Osteoblast (primary cell): ENCODE results near the gene TBC1D5. TPM values are rescaled to one million over a fixed set of nuclear protein-coding genes. Genes with fewer than 3 reads are reported as not detected.

Source experiments
- DNase-seq: peaks from one replicate; pipeline ENCODE4 v3.0.0; 2011; ENCODE audit warnings: low spot score, mixed read lengths; ENCODE audit not compliant: insufficient read length; ENCODE audit errors: missing footprints
- H2AFZ ChIP-seq: 2 replicates; pipeline ENCODE4 v1.6.0; 2011; ENCODE audit warnings: mild to moderate bottlenecking, low read length
- H3K27ac ChIP-seq: 2 replicates; pipeline ENCODE4 v1.5.1; 2011; ENCODE audit warnings: mild to moderate bottlenecking, low read depth, low read length, moderate library complexity
- H3K27me3 ChIP-seq: 2 replicates; pipeline ENCODE4 v1.6.0; 2012; ENCODE audit warnings: mild to moderate bottlenecking, control low read depth, inconsistent platforms, low read length, moderate library complexity; ENCODE audit not compliant: insufficient read depth
- H3K36me3 ChIP-seq: 2 replicates; pipeline ENCODE4 v1.5.1; 2011; ENCODE audit warnings: mild to moderate bottlenecking, low read length, control low read depth, moderate library complexity; ENCODE audit not compliant: insufficient read depth
- H3K4me1 ChIP-seq: 2 replicates; pipeline ENCODE4 v1.5.1; 2011; ENCODE audit warnings: mild to moderate bottlenecking, low read length, control low read depth, moderate library complexity; ENCODE audit not compliant: insufficient read depth
- H3K4me2 ChIP-seq: 2 replicates; pipeline ENCODE4 v1.6.0; 2011; ENCODE audit warnings: mild to moderate bottlenecking, low read length; ENCODE audit not compliant: insufficient read depth
- H3K4me3 ChIP-seq: fragments of 200-600 bp; sonication (generic); 3 replicates; pipeline ENCODE4 v1.5.1; 2012; ENCODE audit warnings: mild to moderate bottlenecking, low read length, inconsistent platforms; ENCODE audit not compliant: insufficient read depth
- H3K79me2 ChIP-seq: 2 replicates; pipeline ENCODE4 v1.6.0; 2012; ENCODE audit warnings: mild to moderate bottlenecking, low read length, control low read depth, inconsistent platforms; ENCODE audit not compliant: insufficient read depth
- H3K9me3 ChIP-seq: 2 replicates; pipeline ENCODE4 v1.5.1; 2011; ENCODE audit warnings: low read depth, low read length, control low read depth
- H4K20me1 ChIP-seq: 2 replicates; pipeline ENCODE4 v1.6.0; 2012; ENCODE audit warnings: mild to moderate bottlenecking, low read length, control low read depth; ENCODE audit not compliant: insufficient read depth
- total RNA-seq: library from RNA; depleted of rRNA; stranded (reverse); fragments of >200 nt; gene quantifications from 2 replicates; pipeline ENCODE4 v1.2.3, GENCODE V29; 2012
- TF ChIP-seq, protein P1 (sequence below): IDR thresholded peaks from 2 replicates; pipeline ENCODE4 v1.5.1; 2011; ENCODE audit warnings: mild to moderate bottlenecking, low read depth, low read length, moderate library complexity; ENCODE audit errors: extremely low read depth

Gene TBC1D5
- total RNA-seq, 1 donor, result 117 TPM

DNA sequence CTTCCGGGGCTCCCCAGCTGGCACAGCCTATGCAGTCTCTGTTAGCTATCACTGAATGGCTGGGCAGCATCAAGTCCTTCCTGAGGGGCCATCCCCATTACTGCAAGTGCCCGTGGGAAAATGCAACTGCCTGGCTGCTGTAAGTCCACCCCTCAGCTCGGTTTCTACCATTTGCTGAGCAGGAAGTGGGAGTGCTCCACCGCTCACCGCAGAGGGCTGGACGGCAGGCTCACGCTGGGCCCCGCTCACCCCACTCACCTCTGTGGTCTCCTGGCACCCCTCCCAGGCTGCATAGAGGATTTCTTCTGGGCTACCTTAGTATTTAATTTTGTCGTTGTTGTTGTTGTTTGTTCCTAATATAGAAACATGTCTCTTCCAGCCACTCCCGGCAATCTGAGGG, 587.5 kb downstream of the TBC1D5 start:
- Histone ChIP-seq H4K20me1 (no peaks in the 10 kb centered on the region), H3K4me2 (no peak overlapping the region), H3K27ac (no peak overlapping the region), H3K27me3 (no peaks in the 10 kb centered on the region), H3K9me3 (no peaks in the 10 kb centered on the region), H3K4me1 (peaks cover 13% of the 10 kb centered on the region), H3K36me3 (peaks cover 9% of the 10 kb centered on the region), H3K4me3 (no peak overlapping the region), H2AFZ (no peak overlapping the region), H3K79me2 (no peaks in the 10 kb centered on the region)
- TF ChIP-seq, protein P1, sequence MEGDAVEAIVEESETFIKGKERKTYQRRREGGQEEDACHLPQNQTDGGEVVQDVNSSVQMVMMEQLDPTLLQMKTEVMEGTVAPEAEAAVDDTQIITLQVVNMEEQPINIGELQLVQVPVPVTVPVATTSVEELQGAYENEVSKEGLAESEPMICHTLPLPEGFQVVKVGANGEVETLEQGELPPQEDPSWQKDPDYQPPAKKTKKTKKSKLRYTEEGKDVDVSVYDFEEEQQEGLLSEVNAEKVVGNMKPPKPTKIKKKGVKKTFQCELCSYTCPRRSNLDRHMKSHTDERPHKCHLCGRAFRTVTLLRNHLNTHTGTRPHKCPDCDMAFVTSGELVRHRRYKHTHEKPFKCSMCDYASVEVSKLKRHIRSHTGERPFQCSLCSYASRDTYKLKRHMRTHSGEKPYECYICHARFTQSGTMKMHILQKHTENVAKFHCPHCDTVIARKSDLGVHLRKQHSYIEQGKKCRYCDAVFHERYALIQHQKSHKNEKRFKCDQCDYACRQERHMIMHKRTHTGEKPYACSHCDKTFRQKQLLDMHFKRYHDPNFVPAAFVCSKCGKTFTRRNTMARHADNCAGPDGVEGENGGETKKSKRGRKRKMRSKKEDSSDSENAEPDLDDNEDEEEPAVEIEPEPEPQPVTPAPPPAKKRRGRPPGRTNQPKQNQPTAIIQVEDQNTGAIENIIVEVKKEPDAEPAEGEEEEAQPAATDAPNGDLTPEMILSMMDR, result no peak
- DNase-seq, result no peak

DNA sequence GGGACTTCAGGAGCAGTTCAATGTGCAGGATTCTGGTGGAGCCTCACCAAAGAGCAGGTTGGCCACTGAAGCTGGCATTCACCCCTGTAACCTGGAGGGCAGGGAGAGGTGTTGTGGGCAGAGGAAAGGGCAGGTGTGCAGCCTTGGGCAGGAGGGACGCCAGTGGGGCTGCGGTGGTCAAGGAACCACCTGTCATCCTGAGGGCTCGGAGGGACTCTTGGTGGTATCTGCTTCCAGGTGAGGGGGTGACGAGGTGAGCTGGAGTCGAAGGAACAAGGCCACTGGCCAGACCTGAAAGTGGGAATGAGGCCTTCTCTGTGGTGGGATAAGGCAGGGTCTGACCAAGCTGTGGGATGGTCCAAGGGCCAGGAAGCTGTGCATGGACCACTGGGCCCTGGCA, 588.2 kb downstream of the TBC1D5 start:
- no peaks in the 10 kb centered on the region for H4K20me1 ChIP-seq
- TF ChIP-seq, protein P1, result no peak

DNA sequence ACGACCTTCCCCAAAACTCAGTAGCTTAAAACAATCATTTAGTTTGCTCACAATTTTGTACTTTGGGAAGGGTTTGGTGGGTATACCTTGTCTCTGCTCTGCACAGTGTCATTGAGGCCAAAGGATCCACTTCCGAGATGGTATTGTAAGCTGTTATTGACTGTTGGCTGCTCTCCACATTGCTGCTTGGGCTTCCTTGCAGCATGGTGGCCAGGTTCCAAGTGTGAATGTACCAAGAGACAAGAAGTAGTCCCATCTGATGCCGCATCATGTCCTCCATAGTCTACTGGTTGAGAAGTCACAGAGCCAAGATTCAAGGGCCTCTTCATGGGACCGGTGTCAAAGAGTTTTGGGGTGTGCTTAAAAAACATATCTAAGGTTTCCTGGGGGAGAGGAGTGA, 589.2 kb downstream of the TBC1D5 start:
- Histone ChIP-seq H3K27ac (no peak overlapping the region), H3K79me2 (no peaks in the 10 kb centered on the region), H3K4me2 (no peak overlapping the region), H2AFZ (no peak overlapping the region), H3K27me3 (no peaks in the 10 kb centered on the region), H3K4me3 (no peak overlapping the region), H3K9me3 (no peaks in the 10 kb centered on the region), H4K20me1 (no peaks in the 10 kb centered on the region), H3K4me1 (peaks cover 10% of the 10 kb centered on the region), H3K36me3 (peaks cover 9% of the 10 kb centered on the region)
- TF ChIP-seq, protein P1, result no peak
- no peak for DNase-seq

More for the DNA sequence above, 588.2 kb downstream of the TBC1D5 start:
- H2AFZ ChIP-seq, result no peak overlapping the region
- H3K9me3 ChIP-seq, result no peaks in the 10 kb centered on the region
- H3K27me3 ChIP-seq, result no peaks in the 10 kb centered on the region
- H3K4me3 ChIP-seq, result no peak overlapping the region
- no peak for DNase-seq
- H3K36me3 ChIP-seq, result peaks cover 9% of the 10 kb centered on the region
- H3K4me1 ChIP-seq, result peaks cover 13% of the 10 kb centered on the region
- H3K79me2 ChIP-seq, result no peaks in the 10 kb centered on the region
- H3K4me2 ChIP-seq, result no peak overlapping the region
- H3K27ac ChIP-seq, result no peak overlapping the region

DNA sequence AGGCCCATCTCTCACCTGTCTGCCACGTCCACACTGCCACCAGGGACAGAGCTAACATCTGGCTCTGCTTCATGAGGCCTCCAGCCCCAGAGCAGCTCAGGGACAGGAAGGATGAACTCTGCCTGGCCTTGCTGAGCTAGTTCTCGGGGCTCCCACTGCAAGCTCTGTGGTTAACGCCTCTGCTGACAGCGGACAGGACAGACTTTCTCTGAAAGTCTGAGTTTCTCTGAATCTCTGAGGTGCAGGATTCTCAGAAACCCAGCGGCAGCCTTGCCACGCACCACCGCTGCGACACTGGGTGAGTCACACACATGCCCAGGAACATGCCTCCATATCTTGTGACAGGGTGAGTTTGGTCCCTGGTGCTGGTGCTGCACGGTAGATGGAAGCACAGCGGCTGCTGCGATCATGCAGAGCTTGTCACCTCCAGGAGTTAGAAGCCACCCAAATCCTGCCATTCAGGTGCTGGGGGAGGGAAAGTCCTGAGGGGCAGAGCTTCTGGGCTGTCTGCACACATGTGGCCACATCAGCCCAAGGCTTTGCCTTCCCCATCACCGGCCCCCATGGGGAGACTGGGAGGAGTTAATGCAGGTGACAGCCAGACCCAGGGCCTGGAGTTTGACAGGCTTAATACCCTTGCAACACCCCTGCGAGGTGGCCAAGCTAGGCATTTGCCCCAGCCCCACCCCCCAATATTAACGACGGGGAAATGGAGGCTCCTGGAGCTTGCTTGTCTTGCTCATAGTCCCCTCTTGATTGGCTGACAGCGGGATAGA, 590.6 kb downstream of the TBC1D5 start:
- H3K4me3 ChIP-seq, result no peak overlapping the region
- TF ChIP-seq, protein P1, result no peak
- no peaks in the 10 kb centered on the region for H3K79me2 ChIP-seq

More for the DNA sequence above, 590.6 kb downstream of the TBC1D5 start:
- Histone ChIP-seq H2AFZ (no peak overlapping the region), H3K9me3 (no peaks in the 10 kb centered on the region), H3K4me1 (no peaks in the 10 kb centered on the region), H3K36me3 (peaks cover 9% of the 10 kb centered on the region), H3K4me2 (no peak overlapping the region), H3K27me3 (no peaks in the 10 kb centered on the region), H3K27ac (no peak overlapping the region), H4K20me1 (no peaks in the 10 kb centered on the region)
- no peak for DNase-seq
